ENCODE results near the gene KCTD13. TPM values are rescaled to one million over a fixed set of nuclear protein-coding genes. Genes with fewer than 3 reads are reported as not detected.
A peak's percentile ranks its signal among the peaks of the same experiment; 100 is the strongest.

The KCTD13 gene
- total RNA-seq, 1 experiment from 2014 or later: 18.3 TPM

DNA sequence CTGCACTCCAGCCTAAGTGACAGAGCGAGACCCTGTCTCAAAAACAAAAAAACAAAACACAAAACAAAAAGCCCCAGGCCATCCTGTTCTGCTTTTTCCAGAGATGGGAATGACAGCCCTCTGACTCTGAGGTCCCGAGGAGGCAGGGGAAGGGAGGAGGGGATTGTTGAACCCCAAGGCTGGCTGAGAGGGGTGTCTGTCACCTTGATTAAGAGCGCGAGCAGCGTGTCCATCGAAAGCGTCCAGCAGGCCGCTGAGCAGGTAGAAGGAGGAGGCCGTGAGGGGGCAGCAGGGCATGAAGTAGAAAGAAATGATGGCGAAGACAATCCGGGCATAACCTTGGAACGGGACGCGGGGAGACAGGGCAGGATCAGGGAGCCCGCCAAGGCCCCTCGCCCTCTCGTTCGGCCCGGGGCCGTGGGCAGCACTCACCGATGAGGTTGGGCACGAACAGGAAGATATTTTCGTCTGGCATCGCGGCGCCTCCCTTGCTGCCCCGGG is 63.6 kb downstream of the KCTD13 start:
- peaks cover 2% of the 10 kb centered on the region for H3K27me3 Mint-ChIP-seq (ENCODE audit: low read depth)
- H3K4me3 Mint-ChIP-seq: peak overlapping the region; percentile 97 to 99
- Histone ChIP-seq H3K27ac (ENCODE audit: insufficient read length, low read depth, low read length) (no peak overlapping the region), H3K9ac (ENCODE audit: extremely low read depth, insufficient read length, low read length) (peak overlapping the region; percentile 68), H3K4me2 (ENCODE audit: insufficient read depth, insufficient read length, low read length) (peak overlapping the region; percentile 91), H3K79me1 (ENCODE audit: insufficient read depth, low read depth, low read length, poor library complexity, severe bottlenecking) (peaks cover 8% of the 10 kb centered on the region), H3K27me3 (ENCODE audit: insufficient read depth, low read length) (no peaks in the 10 kb centered on the region), H4K20me1 (ENCODE audit: control insufficient read depth, insufficient read depth, insufficient read length) (no peaks in the 10 kb centered on the region), H3K4me1 (ENCODE audit: insufficient read depth, low read length) (no peaks in the 10 kb centered on the region; the same call in 1 of the 2 replicates), H2BK5ac (ENCODE audit: insufficient read length, low read length) (no peak overlapping the region), H4K91ac (ENCODE audit: insufficient read length, low read depth, low read length) (no peak overlapping the region), H3K18ac (ENCODE audit: insufficient read length, low read depth, low read length) (no peak overlapping the region), H3K4ac (ENCODE audit: low read depth, low read length) (no peak overlapping the region), H4K8ac (replicated peaks; ENCODE audit: insufficient read length, low read depth, low read length) (no peak overlapping the region), H2BK12ac (ENCODE audit: insufficient read length, low read depth, low read length) (no peak overlapping the region), H3K14ac (ENCODE audit: insufficient read depth, low read length) (peak overlapping the region; percentile 73), H2AK5ac (ENCODE audit: insufficient read length, low read length) (no peak overlapping the region), H3K23ac (ENCODE audit: insufficient read length, low read depth, low read length) (no peak overlapping the region), H3K9me3 (ENCODE audit: control insufficient read depth, low read depth, low read length) (no peaks in the 10 kb centered on the region), H2BK20ac (ENCODE audit: low read depth, low read length, poor library complexity, severe bottlenecking) (no peak overlapping the region), H4K5ac (ENCODE audit: insufficient read length, low read depth, low read length) (no peak overlapping the region), H2AFZ (ENCODE audit: low read length) (no peak overlapping the region), H3K23me2 (ENCODE audit: insufficient read length, low read depth, low read length, poor library complexity, severe bottlenecking) (peaks cover 9% of the 10 kb centered on the region), H3K79me2 (ENCODE audit: insufficient read depth, low read length) (no peaks in the 10 kb centered on the region), H2BK15ac (ENCODE audit: low read depth, low read length) (no peak overlapping the region), H2BK120ac (ENCODE audit: low read depth, low read length, poor library complexity, severe bottlenecking) (no peak overlapping the region), H3T11ph (ENCODE audit: low read length) (no peak overlapping the region), H3K56ac (ENCODE audit: insufficient read length, low read depth, low read length) (no peak overlapping the region)
- peak overlapping the region in 2 of 3 experiments; percentile 76 to 78; a peak in 4 of 7 replicates for H3K27ac Mint-ChIP-seq
- H3K9me3 Mint-ChIP-seq: no peaks in the 10 kb centered on the region
- no CpG with 5 or more reads among the region's 27 CpGs for WGBS (ENCODE audit: extremely low coverage, insufficient read length, low lambda C conversion rate)
- peaks cover 9 to 14% of the 10 kb centered on the region in 2 experiments for H3K4me1 Mint-ChIP-seq
- DNase-seq: no peak
- TF ChIP-seq CTCF (conservative IDR thresholded peaks at IDR 0.05): no peak
- H3K36me3 Mint-ChIP-seq (ENCODE audit: insufficient read depth in 1 of 3, low read depth in 3 of 3): peaks cover 17 to 33% (median 31%) of the 10 kb centered on the region in 3 experiments; a peak in 6 of 7 replicates

All from H9 (cell line).